ENCODE data around the gene CNDP2.
"Not testable (repeated sequence)": the region's sequence is repeated elsewhere in the genome, so short reads cannot be mapped to it uniquely, and the experiment has no call there.

Gene CNDP2

GRCh38 chr18:74522635-74523548, 26.7 kb downstream of the CNDP2 start:
- Histone ChIP-seq H3K9ac (ENCODE audit: low read length) (no peak overlapping the region), H3F3A (ENCODE audit: insufficient read depth, low read length) (no peaks in the 10 kb centered on the region), H3K4me2 (ENCODE audit: low read length) (no peak overlapping the region), H3K27me3 (ENCODE audit: insufficient read depth, low read length) (no peaks in the 10 kb centered on the region), H3K36me3 (ENCODE audit: insufficient read depth, low read length) (peaks cover 35% of the 10 kb centered on the region), H3K9me2 (ENCODE audit: low read depth, low read length) (no peaks in the 10 kb centered on the region), H3K79me2 (ENCODE audit: insufficient read depth, low read length) (no peaks in the 10 kb centered on the region), H3K9me3 (ENCODE audit: low read length) (no peaks in the 10 kb centered on the region), H3K27ac (ENCODE audit: low read depth, low read length, poor library complexity, severe bottlenecking) (no peak overlapping the region), H4K20me1 (ENCODE audit: insufficient read depth, low read length) (no peaks in the 10 kb centered on the region), H3K4me1 (ENCODE audit: insufficient read depth, low read length, severe bottlenecking) (no peaks in the 10 kb centered on the region), H2AFZ (ENCODE audit: low read length) (no peak overlapping the region), H3K4me3 (ENCODE audit: low read depth, low read length, poor library complexity, severe bottlenecking) (no peak overlapping the region)
- TF ChIP-seq EZH2 (IDR thresholded peaks at IDR 0.05; ENCODE audit: borderline replicate concordance, low read length): no peak
- TF ChIP-seq, protein P1, sequence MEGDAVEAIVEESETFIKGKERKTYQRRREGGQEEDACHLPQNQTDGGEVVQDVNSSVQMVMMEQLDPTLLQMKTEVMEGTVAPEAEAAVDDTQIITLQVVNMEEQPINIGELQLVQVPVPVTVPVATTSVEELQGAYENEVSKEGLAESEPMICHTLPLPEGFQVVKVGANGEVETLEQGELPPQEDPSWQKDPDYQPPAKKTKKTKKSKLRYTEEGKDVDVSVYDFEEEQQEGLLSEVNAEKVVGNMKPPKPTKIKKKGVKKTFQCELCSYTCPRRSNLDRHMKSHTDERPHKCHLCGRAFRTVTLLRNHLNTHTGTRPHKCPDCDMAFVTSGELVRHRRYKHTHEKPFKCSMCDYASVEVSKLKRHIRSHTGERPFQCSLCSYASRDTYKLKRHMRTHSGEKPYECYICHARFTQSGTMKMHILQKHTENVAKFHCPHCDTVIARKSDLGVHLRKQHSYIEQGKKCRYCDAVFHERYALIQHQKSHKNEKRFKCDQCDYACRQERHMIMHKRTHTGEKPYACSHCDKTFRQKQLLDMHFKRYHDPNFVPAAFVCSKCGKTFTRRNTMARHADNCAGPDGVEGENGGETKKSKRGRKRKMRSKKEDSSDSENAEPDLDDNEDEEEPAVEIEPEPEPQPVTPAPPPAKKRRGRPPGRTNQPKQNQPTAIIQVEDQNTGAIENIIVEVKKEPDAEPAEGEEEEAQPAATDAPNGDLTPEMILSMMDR (IDR thresholded peaks at IDR 0.05; ENCODE audit: low read length): no peak

DNA sequence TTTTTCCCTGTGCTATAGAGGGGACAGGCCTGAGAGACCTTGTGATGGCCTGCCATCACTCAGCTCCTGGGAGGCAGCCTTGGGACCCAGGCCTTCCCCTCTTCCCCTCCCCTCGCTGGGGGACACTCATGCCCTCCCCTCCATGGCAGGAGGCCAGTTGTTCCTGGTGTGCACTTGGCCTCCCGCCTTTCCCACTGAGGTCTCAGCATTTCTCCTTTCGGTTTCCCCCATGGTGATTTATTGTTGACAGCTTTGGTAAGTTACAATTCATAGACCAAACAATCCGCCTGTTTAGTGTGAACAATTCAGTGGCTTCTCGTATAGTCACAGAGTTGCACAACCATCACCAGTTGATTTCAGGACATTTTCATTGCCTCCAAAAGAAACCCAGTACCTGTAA, 27.9 kb downstream of the CNDP2 start:
- peaks cover 25% of the 10 kb centered on the region for H3K36me3 ChIP-seq (ENCODE audit: insufficient read depth, low read length)
- H3K4me1 ChIP-seq (ENCODE audit: insufficient read depth, low read length, severe bottlenecking): no peaks in the 10 kb centered on the region
- no peak overlapping the region for H2AFZ ChIP-seq (ENCODE audit: low read length)
- no peaks in the 10 kb centered on the region for H4K20me1 ChIP-seq (ENCODE audit: insufficient read depth, low read length)
- H3K9me3 ChIP-seq (ENCODE audit: low read length): no peaks in the 10 kb centered on the region
- H3K9me2 ChIP-seq (ENCODE audit: low read depth, low read length): no peaks in the 10 kb centered on the region
- no peak overlapping the region for H3K4me2 ChIP-seq (ENCODE audit: low read length)
- H3F3A ChIP-seq (ENCODE audit: insufficient read depth, low read length): no peaks in the 10 kb centered on the region
- H3K27me3 ChIP-seq (ENCODE audit: insufficient read depth, low read length): no peaks in the 10 kb centered on the region
- H3K4me3 ChIP-seq (ENCODE audit: low read depth, low read length, poor library complexity, severe bottlenecking): no peak overlapping the region
- TF ChIP-seq, protein P1 (IDR thresholded peaks at IDR 0.05; ENCODE audit: low read length): no peak
- no peak for TF ChIP-seq EZH2 (IDR thresholded peaks at IDR 0.05; ENCODE audit: borderline replicate concordance, low read length)
- H3K79me2 ChIP-seq (ENCODE audit: insufficient read depth, low read length): no peaks in the 10 kb centered on the region
- H3K27ac ChIP-seq (ENCODE audit: low read depth, low read length, poor library complexity, severe bottlenecking): no peak overlapping the region
- H3K9ac ChIP-seq (ENCODE audit: low read length): no peak overlapping the region

GRCh38 chr18:74524915-74525314, 28.8 kb downstream of the CNDP2 start:
- not testable (repeated sequence) for H3K4me2 ChIP-seq (ENCODE audit: low read length); H3K79me2 ChIP-seq (ENCODE audit: insufficient read depth, low read length)

DNA sequence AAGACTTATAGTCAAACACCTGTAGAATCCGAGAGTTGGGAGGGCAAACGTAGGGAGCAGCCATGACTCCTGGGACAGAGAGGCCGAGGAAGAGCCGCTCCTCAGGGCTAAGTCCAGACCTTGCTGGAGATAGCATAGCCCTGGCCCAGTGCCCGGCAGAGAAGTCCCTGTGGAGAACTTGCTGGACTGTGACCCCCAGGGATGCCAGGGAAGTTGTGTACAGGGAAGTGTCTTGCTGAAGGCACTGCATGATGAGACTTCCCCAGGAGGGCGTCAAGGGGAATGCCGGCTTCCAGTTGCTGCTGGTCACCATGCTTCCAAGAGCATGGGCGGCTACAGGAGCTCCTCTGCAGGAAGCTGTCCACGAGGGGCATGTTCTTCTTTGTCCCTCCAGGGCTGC, 29.6 kb downstream of the CNDP2 start:
- Histone ChIP-seq H3K9me2 (ENCODE audit: low read depth, low read length) (no peaks in the 10 kb centered on the region), H3K9me3 (ENCODE audit: low read length) (no peaks in the 10 kb centered on the region), H3K27me3 (ENCODE audit: insufficient read depth, low read length) (no peaks in the 10 kb centered on the region), H3K4me3 (ENCODE audit: low read depth, low read length, poor library complexity, severe bottlenecking) (no peak overlapping the region), H3K4me2 (ENCODE audit: low read length) (no peak overlapping the region), H3F3A (ENCODE audit: insufficient read depth, low read length) (no peaks in the 10 kb centered on the region), H3K27ac (ENCODE audit: low read depth, low read length, poor library complexity, severe bottlenecking) (no peak overlapping the region), H3K79me2 (ENCODE audit: insufficient read depth, low read length) (no peaks in the 10 kb centered on the region), H3K4me1 (ENCODE audit: insufficient read depth, low read length, severe bottlenecking) (no peaks in the 10 kb centered on the region), H3K9ac (ENCODE audit: low read length) (no peak overlapping the region), H3K36me3 (ENCODE audit: insufficient read depth, low read length) (peaks cover 9% of the 10 kb centered on the region), H2AFZ (ENCODE audit: low read length) (no peak overlapping the region), H4K20me1 (ENCODE audit: insufficient read depth, low read length) (no peaks in the 10 kb centered on the region)
- no peak for TF ChIP-seq EZH2 (IDR thresholded peaks at IDR 0.05; ENCODE audit: borderline replicate concordance, low read length)
- TF ChIP-seq, protein P1 (IDR thresholded peaks at IDR 0.05; ENCODE audit: low read length): no peak

More at GRCh38 chr18:74524915-74525314, 28.8 kb downstream of the CNDP2 start:
- H3F3A ChIP-seq (ENCODE audit: insufficient read depth, low read length); H3K4me1 ChIP-seq (ENCODE audit: insufficient read depth, low read length, severe bottlenecking); H3K27me3 ChIP-seq (ENCODE audit: insufficient read depth, low read length); H3K27ac ChIP-seq (ENCODE audit: low read depth, low read length, poor library complexity, severe bottlenecking); H2AFZ ChIP-seq (ENCODE audit: low read length); H4K20me1 ChIP-seq (ENCODE audit: insufficient read depth, low read length); H3K9me3 ChIP-seq (ENCODE audit: low read length); H3K4me3 ChIP-seq (ENCODE audit: low read depth, low read length, poor library complexity, severe bottlenecking); H3K9me2 ChIP-seq (ENCODE audit: low read depth, low read length); H3K9ac ChIP-seq (ENCODE audit: low read length): not testable (repeated sequence)
- peaks cover 17% of the 10 kb centered on the region for H3K36me3 ChIP-seq (ENCODE audit: insufficient read depth, low read length)

Measured in OCI-LY1 (cell line).